GM23248 (cell line): ENCODE results near the gene CALML3. TPM values are rescaled to one million over a fixed set of nuclear protein-coding genes. Genes with fewer than 3 reads are reported as not detected.

ENCODE experiments used
- DNase-seq: peaks from one replicate; pipeline ENCODE4 v3.0.0-alpha.2; 2015
- H2AFZ ChIP-seq: fragments of 200-600 bp; sonication (generic); 2 replicates; pipeline ENCODE4 v1.6.1; 2016; ENCODE audit warnings: antibody characterized with exemption
- H3F3A ChIP-seq: fragments of 200-600 bp; sonication (generic); 2 replicates; pipeline ENCODE4 v1.6.1; 2016; ENCODE audit warnings: mild to moderate bottlenecking, antibody characterized with exemption, mixed run types; ENCODE audit not compliant: insufficient read depth
- H3K27ac ChIP-seq: fragments of 200-600 bp; sonication (generic); 2 replicates; pipeline ENCODE4 v1.5.1; 2016; ENCODE audit warnings: mild to moderate bottlenecking
- H3K27me3 ChIP-seq: fragments of 200-600 bp; sonication (generic); replicated peaks from 2 replicates; pipeline ENCODE4 v1.6.1; 2016; ENCODE audit warnings: mild to moderate bottlenecking; ENCODE audit not compliant: insufficient read depth
- H3K36me3 ChIP-seq: fragments of 200-600 bp; sonication (generic); 2 replicates; pipeline ENCODE4 v1.6.1; 2016; ENCODE audit warnings: low read depth, mild to moderate bottlenecking
- H3K4me1 ChIP-seq: fragments of 200-600 bp; sonication (generic); 2 replicates; pipeline ENCODE4 v1.6.1; 2016; ENCODE audit warnings: mild to moderate bottlenecking; ENCODE audit not compliant: insufficient read depth
- H3K4me2 ChIP-seq: fragments of 200-600 bp; sonication (generic); one replicate; pipeline ENCODE4 v1.6.1; 2016; ENCODE audit warnings: mild to moderate bottlenecking; ENCODE audit not compliant: unreplicated experiment
- H3K4me3 ChIP-seq: fragments of 200-600 bp; sonication (generic); 2 replicates; pipeline ENCODE4 v1.5.1; 2016; ENCODE audit warnings: mild to moderate bottlenecking
- H3K79me2 ChIP-seq: fragments of 200-600 bp; sonication (generic); 2 replicates; pipeline ENCODE4 v1.6.1; 2016; ENCODE audit warnings: mild to moderate bottlenecking; ENCODE audit not compliant: insufficient read depth
- H3K9ac ChIP-seq: fragments of 200-600 bp; sonication (generic); 2 replicates; pipeline ENCODE4 v1.6.1; 2016; ENCODE audit warnings: mild to moderate bottlenecking
- H3K9me2 ChIP-seq: fragments of 200-600 bp; sonication (generic); 2 replicates; pipeline ENCODE4 v1.6.1; 2016; ENCODE audit warnings: mixed run types, mild to moderate bottlenecking, moderate library complexity; ENCODE audit not compliant: insufficient read depth
- H3K9me3 ChIP-seq: fragments of 200-600 bp; sonication (generic); one replicate; pipeline ENCODE4 v1.6.1; 2017; ENCODE audit warnings: low read depth
- H4K20me1 ChIP-seq: fragments of 200-600 bp; sonication (generic); 2 replicates; pipeline ENCODE4 v1.6.0; 2016; ENCODE audit not compliant: insufficient read depth
- EZH2 ChIP-seq: fragments of 200-600 bp; sonication (generic); IDR thresholded peaks from 2 replicates; pipeline ENCODE4 v1.6.1; 2018; ENCODE audit warnings: antibody characterized with exemption, mild to moderate bottlenecking; ENCODE audit not compliant: insufficient read depth, poor library complexity, severe bottlenecking
- EZH2phosphoT487 ChIP-seq: fragments of 200-600 bp; sonication (generic); IDR thresholded peaks from 2 replicates; pipeline ENCODE4 v1.6.1; 2018; ENCODE audit warnings: antibody characterized with exemption, moderate library complexity, mild to moderate bottlenecking, low read depth; ENCODE audit not compliant: insufficient read depth
- WGBS, 2 experiments: methylation state at CpG; one replicate each; pipeline ENCODE4 v1.1.6; 2015 to 2017; ENCODE audit warnings: low lambda C conversion rate in 2 of 2, low coverage in 1 of 2; ENCODE audit errors: missing lambda C conversion rate in 2 of 2; 5-methylcytosine and 5-hydroxymethylcytosine counted together
- in situ Hi-C: fragments of 300-500 bp; cut with MboI; formaldehyde crosslinking; loops from 2 replicates; pipeline ENCODE4 v1.15.0; 2020
- polyA plus RNA-seq: library from polyadenylated mRNA; unstranded; fragments of >200 nt; fragmentation: Nextera tagmentation; extraction: Ambion mirVana; gene quantifications from 2 replicates; pipeline ENCODE4 v1.2.1, GENCODE V29; 2016
- total RNA-seq: library from RNA; depleted of rRNA; stranded (reverse); fragments of >200 nt; shearing (Covaris generic); gene quantifications from 2 replicates; pipeline ENCODE4 v1.2.3, GENCODE V29; 2014

Gene CALML3
- total and polyA plus RNA-seq, 2 experiments from 2014 or later, result not detected

DNA sequence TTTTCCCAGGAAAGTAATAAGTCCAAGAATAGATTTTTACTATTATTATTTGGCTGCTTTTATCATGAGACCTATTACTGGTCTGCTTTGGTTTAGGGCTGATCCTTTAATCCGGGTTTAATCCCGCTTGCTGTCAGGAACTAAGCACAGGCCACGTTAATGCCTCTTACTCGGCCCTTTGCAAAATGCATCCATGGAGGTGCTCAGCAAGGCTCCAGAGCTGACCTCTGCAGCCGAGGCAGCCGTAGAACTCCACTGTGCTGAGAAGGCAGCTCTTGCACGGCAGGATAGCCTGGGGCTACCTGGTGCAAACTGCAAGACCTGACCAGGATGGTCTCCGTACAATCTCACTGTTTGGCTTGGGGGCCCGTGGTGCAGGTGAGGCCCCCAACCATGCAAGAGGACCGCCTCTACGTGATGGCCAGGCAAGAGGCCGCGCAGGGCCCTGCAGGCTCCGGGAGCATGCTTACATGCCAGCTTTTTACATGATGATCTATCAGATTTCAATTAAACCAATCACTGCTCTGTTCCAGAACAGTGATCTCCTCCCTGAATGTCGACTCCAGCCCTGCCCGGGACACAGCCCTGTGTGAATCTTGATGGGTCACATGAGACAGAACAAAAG, 10.4 kb upstream of the CALML3 start:
- H3K9me2 ChIP-seq, result no peaks in the 10 kb centered on the region
- no peaks in the 10 kb centered on the region for H3K4me1 ChIP-seq
- H2AFZ ChIP-seq, result no peak overlapping the region
- H3K36me3 ChIP-seq, result no peaks in the 10 kb centered on the region
- TF ChIP-seq EZH2, result no peak
- no peak for TF ChIP-seq EZH2phosphoT487
- no peaks in the 10 kb centered on the region for H3F3A ChIP-seq
- H3K27me3 ChIP-seq, result no peaks in the 10 kb centered on the region
- H3K27ac ChIP-seq, result no peak overlapping the region
- DNase-seq, result no peak
- WGBS, 2 experiments, result 68 to 74% methylated on average over 16 of the region's 16 CpGs
- H3K4me2 ChIP-seq, result no peak overlapping the region
- H3K4me3 ChIP-seq, result no peak overlapping the region
- H3K79me2 ChIP-seq, result no peaks in the 10 kb centered on the region
- in situ Hi-C loops, result no loop called here
- H3K9me3 ChIP-seq, result no peaks in the 10 kb centered on the region
- H4K20me1 ChIP-seq, result no peaks in the 10 kb centered on the region
- no peak overlapping the region for H3K9ac ChIP-seq

DNA sequence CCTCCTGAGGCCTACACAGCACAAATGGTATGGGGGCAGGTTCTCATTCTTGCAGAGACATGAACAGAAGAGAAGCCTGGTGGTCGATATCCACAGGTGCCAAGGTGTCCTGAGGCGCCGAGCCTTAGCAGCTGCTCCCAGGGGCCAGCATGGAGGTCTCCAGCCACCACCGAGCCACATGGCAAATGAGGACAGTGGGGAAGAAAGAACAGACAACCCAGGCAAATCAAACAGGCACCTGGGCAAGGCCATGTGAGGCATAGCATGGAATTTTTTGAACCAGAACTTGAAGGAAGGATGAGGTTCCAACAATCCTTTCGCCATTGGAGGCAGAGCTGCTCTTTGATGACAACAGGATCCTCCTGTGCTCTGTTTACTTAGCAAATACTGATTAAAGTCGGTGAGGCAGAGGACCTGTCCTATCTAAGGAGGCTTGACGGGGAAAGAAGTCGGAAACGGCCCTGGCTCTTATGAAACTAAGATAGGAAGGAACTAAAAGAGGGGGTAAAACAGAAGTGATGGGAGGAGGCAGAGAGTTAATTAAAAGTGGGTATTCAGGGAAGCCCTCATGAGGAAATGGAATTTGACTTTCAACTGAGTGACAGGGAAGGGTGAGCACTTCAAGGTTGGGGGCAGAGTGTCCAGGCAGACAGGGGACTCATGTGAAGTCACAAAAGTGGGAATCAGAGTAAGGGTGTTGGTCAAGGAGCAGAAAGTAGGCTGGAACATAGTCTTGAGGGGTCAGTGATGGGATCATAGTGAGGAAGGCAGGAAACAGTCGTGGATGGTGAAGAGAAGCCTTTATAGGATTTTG, 8.6 kb upstream of the CALML3 start:
- in situ Hi-C loops, result no loop called here
- H3K27me3 ChIP-seq, result no peaks in the 10 kb centered on the region
- 77 to 78% methylated on average over 10 of the region's 10 CpGs for WGBS, 2 experiments
- no peak overlapping the region for H2AFZ ChIP-seq
- TF ChIP-seq EZH2phosphoT487 (no peak), EZH2 (no peak)
- no peaks in the 10 kb centered on the region for H3K9me2 ChIP-seq
- no peak overlapping the region for H3K4me3 ChIP-seq
- no peaks in the 10 kb centered on the region for H3F3A ChIP-seq
- H3K9ac ChIP-seq, result no peak overlapping the region
- H3K27ac ChIP-seq, result no peak overlapping the region
- no peaks in the 10 kb centered on the region for H3K4me1 ChIP-seq
- no peaks in the 10 kb centered on the region for H4K20me1 ChIP-seq
- no peaks in the 10 kb centered on the region for H3K79me2 ChIP-seq
- H3K4me2 ChIP-seq, result no peak overlapping the region
- H3K36me3 ChIP-seq, result no peaks in the 10 kb centered on the region
- no peaks in the 10 kb centered on the region for H3K9me3 ChIP-seq
- no peak for DNase-seq

DNA sequence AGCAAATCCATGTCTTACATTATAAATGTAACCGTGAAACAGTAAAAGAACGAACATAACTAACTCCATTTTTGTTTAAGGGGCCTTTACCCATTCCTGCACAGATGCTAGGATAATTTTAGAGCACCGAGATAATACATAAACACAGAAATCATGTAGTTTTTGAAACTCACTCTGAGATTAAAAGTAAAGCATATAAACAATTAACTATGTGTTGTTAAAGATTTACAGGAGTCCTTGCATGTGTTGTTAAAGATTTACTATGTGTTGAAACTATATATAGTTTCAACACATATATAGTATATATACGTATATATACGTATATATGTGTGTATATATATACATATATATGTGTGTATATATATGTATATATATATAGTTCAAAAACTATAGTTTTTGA, 7.2 kb upstream of the CALML3 start:
- Histone ChIP-seq H2AFZ (no peak overlapping the region), H3K27me3 (no peaks in the 10 kb centered on the region), H3F3A (no peaks in the 10 kb centered on the region), H3K4me3 (no peak overlapping the region), H3K79me2 (no peaks in the 10 kb centered on the region), H3K4me2 (no peak overlapping the region), H3K9me2 (no peaks in the 10 kb centered on the region), H3K36me3 (no peaks in the 10 kb centered on the region), H3K27ac (no peak overlapping the region), H3K9ac (no peak overlapping the region), H3K9me3 (no peaks in the 10 kb centered on the region), H4K20me1 (no peaks in the 10 kb centered on the region), H3K4me1 (no peaks in the 10 kb centered on the region)
- no peak for DNase-seq
- in situ Hi-C loops, result no loop called here
- WGBS, 2 experiments, result 57 to 74% methylated on average over 5 of the region's 5 CpGs
- no peak for TF ChIP-seq EZH2
- TF ChIP-seq EZH2phosphoT487, result no peak

DNA sequence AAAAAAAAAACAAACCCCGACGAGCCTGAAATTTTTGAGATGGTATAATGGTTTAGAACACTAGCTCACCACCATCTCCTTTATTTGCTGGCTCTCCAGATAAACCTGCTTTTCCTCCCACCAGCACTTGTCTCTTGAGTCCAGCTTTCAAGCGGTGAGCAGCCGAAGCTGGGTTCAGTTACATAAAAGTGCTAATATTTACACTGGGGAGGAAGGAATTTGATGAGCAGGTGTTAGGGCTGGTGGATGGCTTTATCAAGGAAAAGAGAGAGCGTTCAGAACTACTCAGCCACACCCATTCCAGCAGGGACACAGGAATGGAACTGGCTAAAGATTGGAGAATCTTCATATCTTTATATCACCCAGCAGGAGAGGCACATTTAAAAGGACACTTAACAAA, 6.6 kb upstream of the CALML3 start:
- TF ChIP-seq EZH2phosphoT487, result no peak
- TF ChIP-seq EZH2, result no peak
- Histone ChIP-seq H3K9me2 (no peaks in the 10 kb centered on the region), H3F3A (no peaks in the 10 kb centered on the region), H3K4me1 (no peaks in the 10 kb centered on the region), H3K4me3 (no peak overlapping the region), H2AFZ (no peak overlapping the region), H4K20me1 (no peaks in the 10 kb centered on the region), H3K36me3 (no peaks in the 10 kb centered on the region), H3K4me2 (no peak overlapping the region), H3K9me3 (no peaks in the 10 kb centered on the region), H3K27me3 (no peaks in the 10 kb centered on the region), H3K9ac (no peak overlapping the region), H3K27ac (no peak overlapping the region), H3K79me2 (no peaks in the 10 kb centered on the region)
- in situ Hi-C loops, result no loop called here
- WGBS, 2 experiments, result 55 to 60% methylated on average over 5 of the region's 5 CpGs
- no peak for DNase-seq
